ENCODE data around the gene FCRL2. TPM values are rescaled to one million over a fixed set of nuclear protein-coding genes. Genes with fewer than 3 reads are reported as not detected.

The FCRL2 gene
- total RNA-seq, 2 donors from 2014 or later, result not detected

GRCh38 chr1:157775101-157775870, 1.6 kb downstream of the FCRL2 start:
- Histone ChIP-seq H3K27me3 (no peaks in the 10 kb centered on the region), H3K9me3 (no peaks in the 10 kb centered on the region), H3K27ac (no peak overlapping the region), H3K4me3 (no peak overlapping the region), H3K4me1 (no peaks in the 10 kb centered on the region), H3K36me3 (replicated peaks in 1 of 2; ENCODE audit: insufficient read depth in 1 of 2, low read depth in 2 of 2) (no peaks in the 10 kb centered on the region)
- ATAC-seq, result no peak
- no peak for DNase-seq
- WGBS, 2 donors, result 52 to 64% methylated on average over 4 of the region's 4 CpGs
- TF ChIP-seq, protein P1, sequence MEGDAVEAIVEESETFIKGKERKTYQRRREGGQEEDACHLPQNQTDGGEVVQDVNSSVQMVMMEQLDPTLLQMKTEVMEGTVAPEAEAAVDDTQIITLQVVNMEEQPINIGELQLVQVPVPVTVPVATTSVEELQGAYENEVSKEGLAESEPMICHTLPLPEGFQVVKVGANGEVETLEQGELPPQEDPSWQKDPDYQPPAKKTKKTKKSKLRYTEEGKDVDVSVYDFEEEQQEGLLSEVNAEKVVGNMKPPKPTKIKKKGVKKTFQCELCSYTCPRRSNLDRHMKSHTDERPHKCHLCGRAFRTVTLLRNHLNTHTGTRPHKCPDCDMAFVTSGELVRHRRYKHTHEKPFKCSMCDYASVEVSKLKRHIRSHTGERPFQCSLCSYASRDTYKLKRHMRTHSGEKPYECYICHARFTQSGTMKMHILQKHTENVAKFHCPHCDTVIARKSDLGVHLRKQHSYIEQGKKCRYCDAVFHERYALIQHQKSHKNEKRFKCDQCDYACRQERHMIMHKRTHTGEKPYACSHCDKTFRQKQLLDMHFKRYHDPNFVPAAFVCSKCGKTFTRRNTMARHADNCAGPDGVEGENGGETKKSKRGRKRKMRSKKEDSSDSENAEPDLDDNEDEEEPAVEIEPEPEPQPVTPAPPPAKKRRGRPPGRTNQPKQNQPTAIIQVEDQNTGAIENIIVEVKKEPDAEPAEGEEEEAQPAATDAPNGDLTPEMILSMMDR (IDR thresholded peaks at IDR 0.05), result no peak
- no peak for TF ChIP-seq POLR2A (IDR thresholded peaks at IDR 0.05)
- intact Hi-C loops (cut with DNase I), result no loop called here

DNA sequence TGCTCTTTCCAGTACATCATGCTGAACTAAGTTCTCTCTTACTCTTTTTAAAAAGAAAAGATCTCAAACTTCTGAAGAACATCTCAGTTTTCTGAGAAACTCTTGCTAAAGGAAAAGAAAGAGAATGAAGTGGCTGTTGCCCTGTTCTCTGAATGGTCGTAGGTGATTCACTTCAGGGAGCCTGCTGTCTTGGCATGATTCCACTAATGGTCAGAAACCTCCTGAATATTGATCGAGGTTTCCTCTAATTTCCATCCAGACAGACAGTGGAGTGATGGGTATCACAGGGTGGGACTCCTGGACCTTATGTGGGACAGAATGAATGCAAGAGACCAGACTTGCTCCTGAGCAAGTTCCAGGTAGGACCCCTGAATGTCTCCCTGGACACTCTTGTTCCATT, 2.5 kb downstream of the FCRL2 start:
- TF ChIP-seq, protein P1 (IDR thresholded peaks at IDR 0.05), result no peak
- no peak for TF ChIP-seq POLR2A (IDR thresholded peaks at IDR 0.05)
- Histone ChIP-seq H3K9me3 (no peaks in the 10 kb centered on the region), H3K27me3 (no peaks in the 10 kb centered on the region), H3K36me3 (replicated peaks in 1 of 2; ENCODE audit: insufficient read depth in 1 of 2, low read depth in 2 of 2) (no peaks in the 10 kb centered on the region), H3K4me3 (no peak overlapping the region), H3K4me1 (no peaks in the 10 kb centered on the region), H3K27ac (no peak overlapping the region)
- DNase-seq (no peak), ATAC-seq (no peak)
- intact Hi-C loops (cut with DNase I), result no loop called here
- 36% methylated on average over 2 of the region's 2 CpGs for WGBS, 2 donors

GRCh38 chr1:157773493-157774350, 3.2 kb downstream of the FCRL2 start:
- DNase-seq (no peak), ATAC-seq (no peak)
- Histone ChIP-seq H3K27ac (no peak overlapping the region), H3K27me3 (no peaks in the 10 kb centered on the region), H3K4me1 (no peaks in the 10 kb centered on the region), H3K4me3 (no peak overlapping the region), H3K36me3 (replicated peaks in 1 of 2; ENCODE audit: insufficient read depth in 1 of 2, low read depth in 2 of 2) (no peaks in the 10 kb centered on the region), H3K9me3 (no peaks in the 10 kb centered on the region)
- intact Hi-C loops (cut with DNase I), result no loop called here
- no peak for TF ChIP-seq POLR2A (IDR thresholded peaks at IDR 0.05)
- TF ChIP-seq, protein P1 (IDR thresholded peaks at IDR 0.05), result peak in 2 of 7 experiments; percentile 10 to 16
- whole genome bisulfite sequencing, 2 donors, result 24 to 29% methylated on average over 1 of the region's 1 CpG

GRCh38 chr1:157771661-157772425, 5.1 kb downstream of the FCRL2 start:
- intact Hi-C loops (cut with DNase I), result no loop called here
- ATAC-seq, result no peak
- H3K27ac ChIP-seq, result no peak overlapping the region

More at GRCh38 chr1:157771661-157772425, 5.1 kb downstream of the FCRL2 start:
- Histone ChIP-seq H3K27me3 (no peaks in the 10 kb centered on the region), H3K4me1 (no peaks in the 10 kb centered on the region), H3K36me3 (replicated peaks in 1 of 2; ENCODE audit: insufficient read depth in 1 of 2, low read depth in 2 of 2) (no peaks in the 10 kb centered on the region), H3K4me3 (no peak overlapping the region), H3K9me3 (no peaks in the 10 kb centered on the region)
- no peak for TF ChIP-seq POLR2A (IDR thresholded peaks at IDR 0.05)
- TF ChIP-seq, protein P1 (IDR thresholded peaks at IDR 0.05), result no peak
- 49 to 61% methylated on average over 8 of the region's 8 CpGs for WGBS, 2 donors
- no peak for DNase-seq
